GM18868 (cell line): ENCODE measurements around the gene RIBC1.
A peak's percentile ranks its signal among the peaks of the same experiment; 100 is the strongest.
"Not testable (repeated sequence)": the region's sequence is repeated elsewhere in the genome, so short reads cannot be mapped to it uniquely, and the experiment has no call there.

Experiments
- ATAC-seq: cut with Tn5 transposase; IDR thresholded peaks from one replicate; pipeline ENCODE4 v1.9.1; 2021; ENCODE audit warnings: mild to moderate bottlenecking, moderate library complexity; ENCODE audit not compliant: unreplicated experiment

Gene RIBC1

GRCh38 chrX:53433651-53434639, 11.3 kb downstream of the RIBC1 start, which contains the start of gene HSD17B10:
Gene HSD17B10 (minus strand): TSS chrX:53434370. CDS start chrX:53434345, 25 bp downstream.
- peak; percentile 98 for ATAC-seq

GRCh38 chrX:53435997-53436396, 13.3 kb downstream of the RIBC1 start:
- ATAC-seq, result peak; percentile 67

- no peak for ATAC-seq
These were observed 14.5 kb downstream of the RIBC1 start for GRCh38 chrX:53437206-53437605.

GRCh38 chrX:53438174-53438831, 15.6 kb downstream of the RIBC1 start:
- ATAC-seq, result no peak

GRCh38 chrX:53438832-53439230, 16.2 kb downstream of the RIBC1 start:
- no peak for ATAC-seq

- no peak for ATAC-seq
These were observed 17.4 kb downstream of the RIBC1 start for GRCh38 chrX:53440101-53440500.

- no peak for ATAC-seq
These were observed 18.2 kb downstream of the RIBC1 start for GRCh38 chrX:53440621-53441517.

GRCh38 chrX:53441531-53442321, 19.1 kb downstream of the RIBC1 start:
- peak; percentile 76 for ATAC-seq

- ATAC-seq, result no peak
These were observed 19.6 kb downstream of the RIBC1 start for GRCh38 chrX:53442322-53442631.

- no peak for ATAC-seq
These were observed 23.3 kb downstream of the RIBC1 start for GRCh38 chrX:53445977-53446376.

GRCh38 chrX:53447441-53447840, 24.8 kb downstream of the RIBC1 start:
- no peak for ATAC-seq

GRCh38 chrX:53449632-53450031, 27.0 kb downstream of the RIBC1 start:
- ATAC-seq, result no peak

GRCh38 chrX:53452812-53453211, 30.1 kb downstream of the RIBC1 start:
- ATAC-seq, result no peak

GRCh38 chrX:53456254-53456653, 33.6 kb downstream of the RIBC1 start:
- no peak for ATAC-seq

GRCh38 chrX:53458082-53458481, 35.4 kb downstream of the RIBC1 start:
- ATAC-seq, result no peak

GRCh38 chrX:53468659-53469058, 46.0 kb downstream of the RIBC1 start:
- ATAC-seq, result not testable (repeated sequence)

GRCh38 chrX:53471346-53471745, 48.7 kb downstream of the RIBC1 start:
- no peak for ATAC-seq

GRCh38 chrX:53474707-53475106, 52.0 kb downstream of the RIBC1 start:
- ATAC-seq, result no peak

GRCh38 chrX:53476371-53476770, 53.7 kb downstream of the RIBC1 start:
- no peak for ATAC-seq

GRCh38 chrX:53479301-53479700, 56.6 kb downstream of the RIBC1 start:
- no peak for ATAC-seq
